CD4-positive, alpha-beta T cell treated with Interleukin-17A for 4 hours (primary cell): ENCODE data around the gene GSAP.

ENCODE experiments used
- DNase-seq: peaks from one replicate; pipeline ENCODE4 v3.0.0-alpha.2; 2020; ENCODE audit warnings: mixed read lengths

The GSAP gene

GRCh38 chr7:77327067-77327931 lies 88.8 kb downstream of the GSAP start:
- DNase-seq, result no peak

- DNase-seq, result no peak
Measured at GRCh38 chr7:77326131-77326530, 90.0 kb downstream of the GSAP start.

GRCh38 chr7:77321300-77321699 lies 94.8 kb downstream of the GSAP start:
- DNase-seq, result no peak

GRCh38 chr7:77320714-77321113 lies 95.4 kb downstream of the GSAP start:
- no peak for DNase-seq

GRCh38 chr7:77320137-77320536 lies 96.0 kb downstream of the GSAP start:
- no peak for DNase-seq

GRCh38 chr7:77318019-77318418 lies 98.1 kb downstream of the GSAP start:
- DNase-seq, result no peak

- DNase-seq, result no peak
Measured at GRCh38 chr7:77316219-77316978, 99.8 kb downstream of the GSAP start.

GRCh38 chr7:77315182-77315591 lies 101.0 kb downstream of the GSAP start:
- no peak for DNase-seq

GRCh38 chr7:77313876-77314480 lies 102.2 kb downstream of the GSAP start:
- no peak for DNase-seq

GRCh38 chr7:77313085-77313484 lies 103.1 kb downstream of the GSAP start:
- no peak for DNase-seq

GRCh38 chr7:77310982-77311381 lies 105.2 kb downstream of the GSAP start:
- DNase-seq, result no peak

GRCh38 chr7:77309714-77310220 lies 106.4 kb downstream of the GSAP start:
- DNase-seq, result no peak

GRCh38 chr7:77308792-77309191 lies 107.4 kb downstream of the GSAP start:
- no peak for DNase-seq

GRCh38 chr7:77306231-77307067 lies 109.7 kb downstream of the GSAP start:
- no peak for DNase-seq

- DNase-seq, result no peak
Measured at GRCh38 chr7:77295549-77295948, 120.6 kb downstream of the GSAP start.

GRCh38 chr7:77293046-77293445 lies 123.1 kb downstream of the GSAP start:
- DNase-seq, result no peak

- DNase-seq, result no peak
Measured at GRCh38 chr7:77290425-77290824, 125.7 kb downstream of the GSAP start.

GRCh38 chr7:77289387-77289786 lies 126.8 kb downstream of the GSAP start:
- DNase-seq, result no peak

- no peak for DNase-seq
Measured at GRCh38 chr7:77288676-77289320, 127.4 kb downstream of the GSAP start.

GRCh38 chr7:77284616-77285015 lies 131.5 kb downstream of the GSAP start:
- DNase-seq, result no peak

GRCh38 chr7:77284005-77284404 lies 132.1 kb downstream of the GSAP start:
- DNase-seq, result no peak

- DNase-seq, result no peak
Measured at GRCh38 chr7:77282897-77283296, 133.3 kb downstream of the GSAP start.
